H1 (cell line): ENCODE measurements around the gene LDLRAD3.

Experiments used
- POLR2A ChIP-seq, 2 experiments: IDR thresholded peaks; 1 replicate in 1 of 2; 2 replicates in 1 of 2; pipeline ENCODE4 v1.6.1; 2011; ENCODE audit warnings: low read depth in 2 of 2, low read length in 2 of 2, mild to moderate bottlenecking in 2 of 2; ENCODE audit errors: control extremely low read depth in 1 of 2
- SUZ12 ChIP-seq: fragments of 200-600 bp; sonication (generic); IDR thresholded peaks from 2 replicates; pipeline ENCODE4 v1.6.1; 2012; ENCODE audit warnings: mild to moderate bottlenecking, inconsistent platforms, low read length, moderate library complexity, mixed read lengths

- TF ChIP-seq SUZ12 (no peak), POLR2A (IDR thresholded peaks at IDR 0.05; ENCODE audit: control extremely low read depth in 1 of 2, low read depth in 2 of 2, low read length in 2 of 2) (no peak)
Measured at GRCh38 chr11:36254713-36255112, 310.9 kb downstream of the LDLRAD3 start.
